ENCODE data around the gene STAT3. TPM values are rescaled to one million over a fixed set of nuclear protein-coding genes. Genes with fewer than 3 reads are reported as not detected.

STAT3 gene
- total and polyA plus RNA-seq, 9 of the 15 experiments (the other 6 are each of a cell fraction or from before 2014, with no cell fraction given) = 90.0 to 179 (median 114) TPM

GRCh38 chr17:42313773-42314566 is 74.3 kb downstream of the STAT3 start (continued):
- TF ChIP-seq BRF1 (IDR thresholded peaks at IDR 0.05; ENCODE audit: borderline replicate concordance, extremely low read depth, insufficient read length) (no peak), STAT6 (CRISPR knock-in tag; IDR thresholded peaks at IDR 0.05) (no peak), NFIX (CRISPR knock-in tag; IDR thresholded peaks at IDR 0.05; ENCODE audit: low read depth) (no peak), CHAMP1 (IDR thresholded peaks at IDR 0.05) (no peak), NKRF (IDR thresholded peaks at IDR 0.05; ENCODE audit: borderline replicate concordance) (no peak), KAT2B (IDR thresholded peaks at IDR 0.05; ENCODE audit: low read depth, low read length) (no peak), COPS2 (conservative IDR thresholded peaks at IDR 0.05) (no peak), PHTF2 (CRISPR knock-in tag; IDR thresholded peaks at IDR 0.05) (no peak), SOX6 (IDR thresholded peaks at IDR 0.05) (no peak), ELF1 (tag; IDR thresholded peaks at IDR 0.05) (peak; percentile 20; the same call in 1 of the 2 replicates), KLF10 (CRISPR knock-in tag; IDR thresholded peaks at IDR 0.05) (no peak; the same call in 1 of the 2 replicates), CSDE1 (IDR thresholded peaks at IDR 0.05) (no peak), ELK1 (CRISPR knock-in tag; IDR thresholded peaks at IDR 0.05) (no peak), MBD2 (IDR thresholded peaks at IDR 0.05; ENCODE audit: borderline replicate concordance, low read depth) (peak; percentile 31; the same call in 1 of the 2 replicates), ZNF253 (CRISPR knock-in tag; conservative IDR thresholded peaks at IDR 0.05) (no peak; the same call in 1 of the 2 replicates), FOS (IDR thresholded peaks at IDR 0.05; ENCODE audit: extremely low read depth, insufficient read length) (no peak), ARID1B (IDR thresholded peaks at IDR 0.05) (peak; percentile 46; the same call in 1 of the 2 replicates), SRSF9 (IDR thresholded peaks at IDR 0.05; ENCODE audit: borderline replicate concordance, low read depth, low read length) (no peak), EWSR1 (IDR thresholded peaks at IDR 0.05; ENCODE audit: borderline replicate concordance, low read depth, partially characterized antibody) (no peak), ZNF133 (CRISPR knock-in tag; IDR thresholded peaks at IDR 0.05) (0 out of 2 replicates have a peak, but pooled peaks have one; percentile 7)
